Subcutaneous abdominal adipose tissue (tissue), 5 donors: ENCODE results near the gene HARS1.
"Not testable (repeated sequence)": the region's sequence is repeated elsewhere in the genome, so short reads cannot be mapped to it uniquely, and the experiment has no call there.

ENCODE experiments used
- H3K27ac ChIP-seq: one replicate; pipeline ENCODE4 v1.7.0; 2013; ENCODE audit warnings: low read depth, mild to moderate bottlenecking, inconsistent platforms, low read length, moderate library complexity
- H3K27me3 ChIP-seq, 5 donors: one replicate each; pipeline ENCODE4 v1.7.0; 2013; ENCODE audit warnings: low read length in 5 of 5, inconsistent platforms in 1 of 5; ENCODE audit not compliant: control insufficient read depth in 5 of 5, insufficient read depth in 4 of 5
- H3K36me3 ChIP-seq, 5 donors: one replicate each; pipeline ENCODE4 v1.7.0; 2013; ENCODE audit warnings: low read length in 5 of 5; ENCODE audit not compliant: control insufficient read depth in 5 of 5, insufficient read depth in 5 of 5
- H3K4me1 ChIP-seq, 5 donors: one replicate each; pipeline ENCODE4 v1.7.0; 2013; ENCODE audit warnings: low read length in 5 of 5, mild to moderate bottlenecking in 3 of 5, moderate library complexity in 1 of 5; ENCODE audit not compliant: control insufficient read depth in 5 of 5, insufficient read depth in 5 of 5
- H3K4me3 ChIP-seq, 5 donors: one replicate each; pipeline ENCODE4 v1.7.0; 2013; ENCODE audit warnings: low read length in 5 of 5, low read depth in 1 of 5
- H3K9ac ChIP-seq, 5 donors: one replicate each; pipeline ENCODE4 v1.7.0; 2013; ENCODE audit warnings: low read length in 5 of 5, mild to moderate bottlenecking in 4 of 5, moderate library complexity in 3 of 5
- H3K9me3 ChIP-seq, 5 donors: one replicate each; pipeline ENCODE4 v1.7.0; 2013; ENCODE audit warnings: low read length in 5 of 5; ENCODE audit not compliant: control insufficient read depth in 5 of 5
- donor health status: healthy.
- donor health status: healthy.
- donor health status: healthy.
- donor health status: healthy.
- donor health status: healthy.

HARS1 gene

DNA sequence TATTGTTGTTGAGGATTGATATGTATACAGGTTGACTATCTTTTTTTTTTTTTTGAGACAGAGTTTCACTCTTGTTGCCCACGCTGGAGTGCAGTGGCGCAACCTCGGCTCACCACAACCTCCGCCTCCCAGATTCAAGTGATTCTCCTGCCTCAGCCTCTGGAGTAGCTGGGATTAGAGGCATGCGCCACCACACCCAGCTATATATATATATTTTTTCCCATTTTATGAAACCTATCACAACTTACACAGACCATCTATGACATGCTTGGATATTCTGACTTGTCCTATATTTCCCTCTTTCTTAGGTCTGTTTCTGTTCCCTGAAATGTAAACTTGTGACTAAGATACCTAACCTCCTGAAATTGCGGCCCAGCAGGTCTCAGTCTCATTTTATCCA, 63.2 kb downstream of the HARS1 start:
- Histone ChIP-seq H3K9ac (no peak overlapping the region), H3K4me3 (no peak overlapping the region), H3K27me3 (no peaks in the 10 kb centered on the region), H3K4me1 (peaks cover 0 to 19% (median 16%) of the 10 kb centered on the region in 5 donors), H3K9me3 (peaks cover 0 to 6% (median 0%) of the 10 kb centered on the region in 5 donors), H3K36me3 (no peaks in the 10 kb centered on the region), H3K27ac (no peak overlapping the region)

DNA sequence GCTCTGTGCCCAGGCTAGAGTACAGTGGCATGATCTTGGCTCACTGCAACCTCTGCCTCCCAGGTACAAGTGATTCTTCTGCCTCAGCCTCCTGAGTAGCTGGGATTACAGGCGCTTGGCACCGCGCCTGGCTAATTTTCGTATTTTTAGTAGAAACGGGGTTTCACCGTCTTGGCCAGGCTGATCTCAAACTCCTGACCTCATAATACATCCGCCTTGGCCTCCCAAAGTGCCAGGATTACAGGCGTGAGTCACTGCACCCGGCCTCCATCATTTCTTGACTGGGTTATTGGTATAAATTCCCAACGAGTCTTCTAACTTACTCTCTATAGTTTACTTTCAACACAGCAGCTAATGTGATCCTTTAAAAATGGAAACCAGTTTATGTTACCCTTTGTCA, 66.3 kb downstream of the HARS1 start:
- H3K9me3 ChIP-seq, H3K27me3 ChIP-seq, H3K4me3 ChIP-seq, H3K27ac ChIP-seq, H3K36me3 ChIP-seq, H3K9ac ChIP-seq, H3K4me1 ChIP-seq: not testable (repeated sequence)
